Loucy (cell line): Measurements from ENCODE around the gene PPP4R2.

ENCODE experiments used
- EZH2phosphoT487 ChIP-seq: fragments of 200-600 bp; IDR thresholded peaks from 2 replicates; pipeline ENCODE4 v1.6.1; 2018; ENCODE audit warnings: antibody characterized with exemption, mild to moderate bottlenecking, moderate library complexity, borderline replicate concordance
- TF ChIP-seq, protein P1 (sequence below): fragments of 200-600 bp; sonication (generic); conservative IDR thresholded peaks from 2 replicates; pipeline ENCODE4 v1.5.1; 2014; ENCODE audit warnings: mild to moderate bottlenecking, antibody characterized with exemption, low read length

DNA sequence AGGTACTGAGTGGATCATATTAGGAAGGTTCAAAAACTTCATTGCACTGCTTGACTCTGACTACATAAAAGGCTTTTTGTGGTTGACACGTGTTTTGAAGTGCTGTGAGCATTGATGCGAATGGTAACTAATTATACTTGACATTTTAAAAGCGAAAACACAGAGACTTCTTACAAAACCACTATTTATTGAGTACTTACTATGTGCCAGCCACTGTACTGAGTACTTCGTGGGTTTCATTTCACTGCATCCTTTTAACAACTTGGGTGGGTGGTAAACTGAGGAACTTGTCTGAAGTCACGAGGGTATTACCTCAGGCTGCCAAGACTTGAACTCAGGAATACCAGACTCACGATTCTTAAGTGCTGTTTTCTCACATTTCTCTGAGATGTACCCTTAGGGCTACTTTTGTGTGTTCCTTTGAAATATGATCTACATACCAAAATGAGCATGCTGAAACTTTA, 45.3 kb upstream of the PPP4R2 start:
- TF ChIP-seq, protein P1, sequence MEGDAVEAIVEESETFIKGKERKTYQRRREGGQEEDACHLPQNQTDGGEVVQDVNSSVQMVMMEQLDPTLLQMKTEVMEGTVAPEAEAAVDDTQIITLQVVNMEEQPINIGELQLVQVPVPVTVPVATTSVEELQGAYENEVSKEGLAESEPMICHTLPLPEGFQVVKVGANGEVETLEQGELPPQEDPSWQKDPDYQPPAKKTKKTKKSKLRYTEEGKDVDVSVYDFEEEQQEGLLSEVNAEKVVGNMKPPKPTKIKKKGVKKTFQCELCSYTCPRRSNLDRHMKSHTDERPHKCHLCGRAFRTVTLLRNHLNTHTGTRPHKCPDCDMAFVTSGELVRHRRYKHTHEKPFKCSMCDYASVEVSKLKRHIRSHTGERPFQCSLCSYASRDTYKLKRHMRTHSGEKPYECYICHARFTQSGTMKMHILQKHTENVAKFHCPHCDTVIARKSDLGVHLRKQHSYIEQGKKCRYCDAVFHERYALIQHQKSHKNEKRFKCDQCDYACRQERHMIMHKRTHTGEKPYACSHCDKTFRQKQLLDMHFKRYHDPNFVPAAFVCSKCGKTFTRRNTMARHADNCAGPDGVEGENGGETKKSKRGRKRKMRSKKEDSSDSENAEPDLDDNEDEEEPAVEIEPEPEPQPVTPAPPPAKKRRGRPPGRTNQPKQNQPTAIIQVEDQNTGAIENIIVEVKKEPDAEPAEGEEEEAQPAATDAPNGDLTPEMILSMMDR = no peak
- no peak for TF ChIP-seq EZH2phosphoT487
